ENCODE data around the gene UNC119B.
A peak's percentile ranks its signal among the peaks of the same experiment; 100 is the strongest.

UNC119B gene

DNA sequence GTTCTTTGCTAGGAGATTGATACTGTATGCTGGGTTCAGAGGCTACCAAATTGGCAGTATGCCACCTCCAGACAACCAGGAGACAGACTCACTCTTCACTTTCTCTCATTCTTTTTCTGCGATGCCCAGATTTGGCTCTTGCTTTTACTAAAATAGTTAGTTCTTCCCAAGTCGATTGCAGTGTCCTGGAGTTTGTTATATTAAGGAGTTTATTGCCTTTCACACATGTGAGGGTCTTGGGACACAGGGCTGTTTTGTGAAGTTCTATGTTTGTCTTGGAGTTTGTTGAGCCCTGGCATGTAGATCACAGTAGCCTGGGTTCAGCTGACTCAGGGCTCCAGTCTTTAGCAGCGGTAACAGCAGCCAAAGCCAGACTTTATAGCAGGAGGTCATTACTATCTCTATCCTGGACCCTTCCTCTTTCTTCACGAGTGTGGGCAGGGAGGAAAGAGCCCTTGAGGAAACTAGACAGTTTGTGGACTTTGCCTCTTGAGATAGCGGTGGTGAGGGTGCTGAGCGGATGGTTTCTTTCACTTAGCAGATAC lies 21.7 kb upstream of the UNC119B start:
- no peak for DNase-seq

DNA sequence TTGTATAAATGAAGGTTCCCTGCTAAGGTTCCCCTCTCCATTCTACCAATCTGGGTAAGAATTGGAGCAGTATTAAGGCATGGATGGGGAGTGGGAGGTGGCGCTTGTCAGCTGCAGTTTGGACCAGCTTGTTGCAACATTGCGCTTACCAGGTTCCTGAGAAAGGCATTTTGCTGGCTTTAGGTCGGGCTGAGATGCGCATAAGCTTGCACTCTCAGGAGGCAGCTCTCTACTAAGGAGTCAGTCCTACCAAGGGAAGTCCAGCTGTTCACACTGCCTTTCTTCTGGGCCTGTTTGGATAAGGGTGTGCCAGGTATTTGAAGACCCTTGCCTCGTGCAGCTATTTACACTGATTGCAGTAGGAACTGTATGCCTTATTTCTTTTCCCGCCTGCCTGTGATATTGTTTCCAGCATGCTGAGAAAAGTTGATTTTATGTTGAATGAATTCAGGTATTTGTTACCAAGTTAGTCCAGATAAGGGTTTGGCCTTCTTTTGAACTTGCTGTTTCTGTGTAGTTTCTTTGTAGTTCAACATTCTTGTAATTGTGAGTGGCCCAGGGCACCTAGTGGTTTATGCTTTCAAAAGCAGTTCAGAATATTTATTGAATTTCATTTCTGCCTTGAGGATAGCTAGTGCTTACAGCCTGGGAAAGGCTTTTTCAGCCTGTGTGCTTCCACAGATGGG lies 20.7 kb upstream of the UNC119B start:
- no peak for DNase-seq

DNA sequence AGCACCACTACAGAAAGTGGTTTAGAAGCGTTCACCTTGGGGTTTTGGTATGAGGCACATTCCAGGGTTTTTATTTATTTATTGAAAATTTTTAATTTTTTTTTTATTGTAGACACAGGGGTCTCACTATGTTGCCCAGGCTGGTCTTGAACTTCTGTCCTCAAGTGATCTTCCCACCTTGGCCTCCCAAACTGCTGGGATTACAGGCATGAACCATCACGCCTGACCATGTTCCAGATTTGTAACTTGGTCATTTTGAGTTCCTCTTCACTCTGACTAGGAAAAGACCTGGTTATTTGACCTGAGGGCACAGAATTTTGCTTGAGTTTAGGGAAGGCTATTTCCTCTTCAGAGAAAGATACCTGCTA lies 20.2 kb upstream of the UNC119B start:
- DNase-seq, result no peak

DNA sequence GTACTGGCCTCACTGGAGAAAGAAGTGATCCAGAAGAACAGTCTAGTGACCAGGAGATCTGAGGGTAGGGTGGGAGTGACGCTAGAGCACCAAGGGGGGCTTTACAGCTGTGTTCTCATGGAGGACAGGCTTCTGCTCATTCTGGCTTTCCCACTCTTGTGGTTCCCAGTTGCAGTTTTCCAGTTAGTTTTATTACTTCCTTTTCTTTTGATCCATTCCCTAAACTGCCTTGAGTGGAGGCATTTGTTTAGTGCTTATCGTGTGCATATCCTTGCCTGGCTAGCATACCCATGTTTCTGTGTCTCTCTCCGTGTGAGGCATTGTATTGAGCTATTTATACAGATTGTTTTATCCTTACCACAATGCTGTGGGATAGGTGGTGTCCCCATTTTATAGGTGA lies 19.3 kb upstream of the UNC119B start:
- no peak for DNase-seq

DNA sequence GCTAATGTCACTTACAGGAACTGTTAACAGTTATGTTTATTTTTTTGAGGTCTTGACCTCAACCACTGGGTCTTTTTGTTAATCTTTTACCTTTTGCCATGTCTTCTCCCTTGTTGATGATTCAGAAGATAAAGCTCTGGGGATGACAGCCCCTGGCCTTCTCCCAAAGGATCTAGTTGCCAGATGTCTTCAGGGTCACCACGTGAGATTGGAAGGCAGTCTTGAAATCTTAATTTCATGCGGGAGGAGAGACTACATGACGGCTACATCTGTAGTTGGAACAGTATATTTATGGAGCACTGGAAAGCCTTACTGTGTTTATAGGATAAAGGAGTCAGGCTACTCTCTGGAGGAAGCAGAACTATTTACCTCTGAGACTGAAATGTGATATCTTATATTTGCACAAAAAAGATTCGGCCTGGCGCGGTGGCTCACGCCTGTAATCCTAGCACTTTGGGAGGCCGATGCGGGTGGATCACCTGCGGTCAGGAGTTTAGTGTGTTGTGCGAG lies 17.7 kb upstream of the UNC119B start:
- no peak for DNase-seq

- DNase-seq, result peak; percentile 65
Observed at GRCh38 chr12:120693848-120694247, 16.4 kb upstream of the UNC119B start.

GRCh38 chr12:120696626-120697025 lies 13.6 kb upstream of the UNC119B start:
- no peak for DNase-seq

DNA sequence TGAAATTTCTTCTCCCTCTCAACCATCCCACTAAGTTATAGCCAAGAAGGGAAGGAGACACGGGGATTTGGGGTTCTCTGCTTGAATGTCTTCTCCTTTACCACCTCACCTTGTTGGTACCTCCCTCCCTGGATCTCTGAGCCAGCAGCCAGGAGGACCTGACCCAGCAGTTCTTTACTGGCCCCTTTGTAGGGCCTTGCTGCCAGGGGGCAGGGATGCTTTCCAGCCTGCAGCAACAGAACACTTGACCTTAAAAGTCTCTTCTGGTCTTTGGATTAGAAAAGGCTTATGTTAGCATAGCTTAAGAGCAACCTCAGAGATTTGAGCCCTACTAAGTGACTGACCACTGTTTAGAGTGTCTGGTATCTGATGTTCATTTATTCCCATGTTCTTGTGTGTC lies 12.9 kb upstream of the UNC119B start:
- DNase-seq, result no peak

DNA sequence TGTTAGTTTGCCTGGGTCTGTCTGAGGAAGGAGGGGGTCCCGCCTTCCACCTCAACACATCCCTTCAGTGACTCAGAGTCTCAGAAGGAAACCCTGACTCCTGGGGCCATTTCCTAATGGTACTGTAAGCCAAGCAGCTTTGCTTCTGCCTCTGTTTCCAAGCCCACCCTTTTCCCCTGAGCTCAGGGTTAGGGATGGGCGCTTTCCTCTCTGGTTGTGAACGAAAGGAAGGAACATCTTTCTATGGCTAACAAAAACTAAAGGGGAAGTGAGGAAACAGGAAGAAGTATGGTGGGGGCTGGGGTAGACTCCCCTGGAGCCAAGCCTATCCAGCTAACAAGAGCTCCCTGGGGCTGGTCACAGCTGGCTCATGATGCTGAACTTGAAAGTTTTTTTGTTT lies 11.6 kb upstream of the UNC119B start:
- DNase-seq, result no peak

GRCh38 chr12:120699553-120699952 lies 10.7 kb upstream of the UNC119B start:
- no peak for DNase-seq

DNA sequence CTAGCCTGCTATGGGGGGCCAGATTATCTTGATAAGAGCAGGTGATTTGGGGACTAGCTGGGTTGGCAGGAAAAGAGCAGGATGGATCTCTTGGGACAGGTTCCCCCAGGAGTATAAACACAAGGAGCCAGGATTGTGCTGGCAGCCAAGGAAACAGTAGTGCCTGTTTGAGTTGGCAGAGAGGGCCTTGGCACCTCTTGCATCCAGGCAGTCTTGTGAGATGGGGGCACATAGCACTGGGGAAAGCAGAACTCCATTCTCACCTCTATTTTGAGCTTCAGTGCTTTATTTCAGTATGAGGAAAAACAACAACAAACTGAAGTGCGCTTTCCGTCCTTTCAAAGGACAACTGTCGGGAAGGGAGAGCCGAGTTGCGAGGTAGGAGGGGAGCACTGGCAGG lies 9.4 kb upstream of the UNC119B start:
- no peak for DNase-seq

DNA sequence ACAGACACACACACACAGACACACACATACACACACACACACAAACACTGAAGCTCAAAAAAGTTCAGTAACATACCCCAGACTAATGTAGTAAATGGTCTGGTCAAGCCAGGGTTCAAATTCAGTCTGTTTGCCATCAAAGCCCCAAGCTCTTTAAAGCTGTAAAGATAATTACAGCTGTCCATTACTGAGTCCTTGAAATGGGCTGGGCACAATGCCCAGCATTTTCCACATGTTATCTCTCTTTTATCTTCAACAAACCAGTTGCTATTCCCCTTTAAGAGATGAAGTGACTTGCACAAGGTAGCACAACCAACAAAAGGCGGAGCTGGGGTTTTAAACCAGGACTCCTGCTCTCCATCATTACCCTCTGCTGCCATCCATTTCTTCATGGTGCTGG lies 7.6 kb upstream of the UNC119B start:
- DNase-seq, result no peak

- no peak for DNase-seq
Observed at GRCh38 chr12:120703311-120703942, 6.8 kb upstream of the UNC119B start.

GRCh38 chr12:120705618-120706017 lies 4.6 kb upstream of the UNC119B start:
- no peak for DNase-seq

DNA sequence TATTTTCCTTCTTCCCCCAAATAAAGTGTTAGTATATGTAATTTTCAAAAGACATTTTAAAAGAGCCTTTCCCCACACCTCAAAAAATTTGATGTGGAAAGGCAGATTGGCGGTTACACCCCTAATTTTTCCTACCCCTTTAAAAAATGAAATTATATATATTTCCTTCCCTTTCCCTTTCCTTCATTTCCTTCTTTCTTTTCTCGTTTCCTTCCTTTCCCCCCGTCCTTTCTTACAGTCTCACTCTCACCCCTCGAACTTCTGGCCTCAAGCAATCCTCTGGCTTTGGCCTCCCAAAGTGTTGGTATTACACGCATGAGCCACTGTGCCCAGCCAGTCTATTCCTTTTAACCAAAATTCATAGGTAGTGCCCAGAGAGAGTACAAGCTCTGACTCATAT lies 4.2 kb upstream of the UNC119B start:
- DNase-seq, result no peak

DNA sequence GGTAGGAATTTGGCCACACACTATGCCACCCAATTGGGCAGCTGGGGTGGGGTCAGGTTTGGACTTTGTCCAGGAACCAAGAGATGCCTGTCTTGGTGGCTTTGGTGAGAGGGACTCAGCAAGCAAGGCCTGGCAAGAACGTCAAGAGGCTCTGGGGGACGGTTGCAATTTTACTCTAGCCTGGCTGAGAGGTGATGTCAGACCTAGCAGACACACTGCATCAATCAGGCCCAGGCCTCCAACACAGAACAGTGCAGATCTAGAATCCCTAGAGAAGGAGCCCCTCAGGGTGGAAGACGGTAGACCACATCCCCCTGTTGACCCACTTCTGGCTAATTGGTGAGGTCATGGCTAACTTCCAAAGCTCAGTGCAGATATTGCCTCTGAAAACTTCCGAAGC lies 1.6 kb upstream of the UNC119B start:
- no peak for DNase-seq

- DNase-seq, result peak; percentile 49
Observed at GRCh38 chr12:120710805-120711296, 593 bp downstream of the UNC119B start.

- DNase-seq, result no peak
Observed at GRCh38 chr12:120711411-120711810, 1.2 kb downstream of the UNC119B start.

DNA sequence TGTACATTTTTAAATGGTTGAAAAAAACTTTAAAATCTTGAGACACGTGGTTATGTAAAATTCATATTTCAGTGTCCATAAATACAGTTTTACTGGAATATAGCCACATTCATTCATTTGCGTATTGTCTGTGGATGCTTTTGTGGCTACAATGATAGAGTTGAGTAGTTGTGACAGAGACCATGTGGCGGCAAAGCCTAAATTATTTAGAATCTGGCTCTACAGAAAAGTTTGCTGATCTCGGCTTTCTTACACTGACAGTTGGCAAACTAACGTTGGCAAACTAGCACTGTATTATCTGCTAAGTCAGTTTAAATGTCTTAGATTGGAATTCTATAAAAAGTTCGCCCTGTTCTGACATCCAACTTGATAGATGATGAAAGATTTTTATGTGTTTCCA lies 2.4 kb downstream of the UNC119B start:
- DNase-seq, result no peak

DNA sequence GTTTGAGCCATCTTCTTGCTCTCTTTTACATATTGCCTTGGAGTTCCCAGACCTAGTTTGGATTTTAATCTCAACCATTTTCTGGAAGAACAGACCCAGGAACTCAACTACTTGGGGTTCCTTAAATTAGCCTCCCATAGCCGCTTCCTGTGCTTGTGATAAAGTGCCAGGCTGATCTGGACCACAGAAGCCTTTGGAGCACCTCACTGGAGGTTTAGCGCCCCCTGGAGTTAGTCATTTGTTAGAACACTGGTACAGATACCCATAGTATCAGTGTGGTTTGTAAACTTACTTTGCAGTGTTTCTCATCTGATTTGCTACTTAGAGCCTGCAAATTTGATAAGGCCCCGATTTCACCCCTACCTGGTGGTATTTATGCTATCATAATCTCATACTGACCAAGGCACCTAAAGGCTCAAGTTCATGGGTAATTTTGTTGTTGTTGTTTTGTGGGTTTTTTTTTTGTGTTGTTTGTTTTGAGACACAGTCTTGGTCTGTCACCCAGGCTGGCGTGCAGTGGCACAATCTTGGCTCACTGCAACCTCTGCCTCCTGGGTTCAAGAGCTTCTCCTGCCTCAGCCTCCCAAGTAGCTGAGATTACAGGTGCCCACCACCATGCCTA lies 3.7 kb downstream of the UNC119B start:
- peak; percentile 75 for DNase-seq

- DNase-seq, result no peak
Observed at GRCh38 chr12:120718055-120718454, 7.8 kb downstream of the UNC119B start.

GRCh38 chr12:120719072-120719471 lies 8.8 kb downstream of the UNC119B start:
- no peak for DNase-seq

DNA sequence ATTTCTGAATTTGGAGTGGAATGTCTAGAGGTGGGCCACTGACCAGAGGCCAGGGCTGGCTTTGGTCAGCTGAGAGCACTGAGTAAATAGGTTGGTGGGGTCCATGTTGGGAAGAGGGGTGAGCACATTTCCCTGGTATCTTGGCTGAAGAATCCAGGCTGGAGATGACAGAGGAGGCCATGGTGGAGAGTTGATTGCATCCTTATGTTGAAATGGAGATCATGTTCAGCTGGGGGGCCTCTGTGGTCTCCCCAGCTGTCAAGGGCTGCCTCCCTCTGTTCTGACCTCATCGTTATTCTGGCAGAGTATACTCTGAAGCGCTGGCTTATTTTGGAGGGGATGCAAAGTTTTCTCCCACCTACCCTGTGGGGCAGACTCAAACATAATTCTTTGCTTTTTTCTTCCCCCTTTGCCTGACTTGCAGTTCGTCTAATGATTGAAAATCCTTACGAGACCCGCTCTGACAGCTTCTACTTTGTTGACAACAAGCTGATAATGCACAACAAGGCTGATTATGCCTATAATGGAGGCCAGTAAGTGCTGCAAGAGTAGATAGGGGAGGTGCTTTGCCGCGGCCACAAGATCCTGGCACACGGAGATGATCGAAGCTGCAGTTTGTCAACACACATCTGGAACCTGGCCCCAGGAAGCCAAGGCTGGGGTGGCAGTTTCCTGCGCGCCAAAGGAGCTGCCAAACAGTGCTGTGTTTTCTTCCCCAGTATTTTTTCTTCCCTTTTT lies 9.4 kb downstream of the UNC119B start:
- DNase-seq, result no peak

Measured in NCI-H146 (cell line).